HG03469 (cell line): ENCODE measurements around the gene CMIP.

ENCODE experiments used
- ATAC-seq: cut with Tn5 transposase; IDR thresholded peaks from one replicate; pipeline ENCODE4 v1.9.1; 2021; ENCODE audit warnings: mild to moderate bottlenecking, moderate library complexity, moderate number of reproducible peaks; ENCODE audit not compliant: unreplicated experiment

The CMIP gene

DNA sequence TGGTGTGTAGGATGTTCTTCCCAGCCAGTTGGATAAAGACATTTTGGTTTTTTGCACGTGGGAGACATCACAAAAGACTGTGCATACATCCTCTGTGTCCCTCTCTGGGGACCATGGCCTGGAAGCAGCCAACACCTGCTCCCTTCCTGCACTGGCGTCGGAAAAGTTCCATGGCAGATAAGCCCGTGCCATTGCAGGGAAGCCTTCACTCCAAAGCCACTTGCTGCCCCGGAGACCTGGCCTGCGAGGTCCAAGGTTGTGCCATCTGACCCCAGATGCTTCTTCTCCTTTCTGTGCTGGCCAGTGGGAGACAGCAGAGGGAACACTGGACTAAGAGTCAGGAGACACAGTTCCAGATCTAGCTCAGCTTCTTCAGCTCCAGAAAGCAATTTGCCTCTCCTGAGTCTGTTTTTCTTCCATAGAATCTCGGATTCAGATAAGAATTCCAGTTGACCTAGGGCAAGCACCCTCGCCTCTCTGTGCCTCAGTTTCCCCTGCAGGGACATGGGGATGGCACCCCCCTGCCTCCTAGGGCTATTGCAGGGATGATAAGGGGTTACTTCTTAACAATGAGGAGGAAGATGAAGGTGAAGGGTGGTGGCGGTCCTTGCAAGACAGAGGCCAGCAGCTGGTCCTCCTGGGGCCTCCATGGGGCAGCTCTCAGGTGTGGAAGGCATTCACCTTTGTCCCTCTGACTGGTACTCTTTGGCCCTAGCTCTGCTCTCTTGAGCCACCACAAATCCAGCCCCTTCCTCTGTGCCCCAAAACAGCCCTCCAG, 134.2 kb downstream of the CMIP start:
- no peak for ATAC-seq

DNA sequence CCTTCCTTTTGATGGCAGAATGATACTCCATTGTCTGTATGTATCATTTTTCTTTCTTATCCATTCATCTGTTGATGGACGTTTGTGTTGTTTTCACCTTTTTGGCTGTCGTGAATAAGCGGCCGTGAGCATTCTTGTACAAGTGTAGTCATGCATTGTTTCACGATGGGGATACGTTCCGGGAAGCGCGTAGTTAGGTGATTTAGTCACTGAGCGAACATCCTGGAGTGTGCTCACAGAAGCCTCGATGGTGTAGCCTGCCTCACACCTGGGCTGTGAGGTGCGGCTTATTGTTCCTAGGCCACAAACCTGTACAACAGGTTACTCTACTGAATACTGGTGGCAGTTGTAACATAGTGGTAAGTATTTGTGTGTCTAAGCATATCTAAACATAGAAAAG, 136.5 kb downstream of the CMIP start:
- no peak for ATAC-seq

DNA sequence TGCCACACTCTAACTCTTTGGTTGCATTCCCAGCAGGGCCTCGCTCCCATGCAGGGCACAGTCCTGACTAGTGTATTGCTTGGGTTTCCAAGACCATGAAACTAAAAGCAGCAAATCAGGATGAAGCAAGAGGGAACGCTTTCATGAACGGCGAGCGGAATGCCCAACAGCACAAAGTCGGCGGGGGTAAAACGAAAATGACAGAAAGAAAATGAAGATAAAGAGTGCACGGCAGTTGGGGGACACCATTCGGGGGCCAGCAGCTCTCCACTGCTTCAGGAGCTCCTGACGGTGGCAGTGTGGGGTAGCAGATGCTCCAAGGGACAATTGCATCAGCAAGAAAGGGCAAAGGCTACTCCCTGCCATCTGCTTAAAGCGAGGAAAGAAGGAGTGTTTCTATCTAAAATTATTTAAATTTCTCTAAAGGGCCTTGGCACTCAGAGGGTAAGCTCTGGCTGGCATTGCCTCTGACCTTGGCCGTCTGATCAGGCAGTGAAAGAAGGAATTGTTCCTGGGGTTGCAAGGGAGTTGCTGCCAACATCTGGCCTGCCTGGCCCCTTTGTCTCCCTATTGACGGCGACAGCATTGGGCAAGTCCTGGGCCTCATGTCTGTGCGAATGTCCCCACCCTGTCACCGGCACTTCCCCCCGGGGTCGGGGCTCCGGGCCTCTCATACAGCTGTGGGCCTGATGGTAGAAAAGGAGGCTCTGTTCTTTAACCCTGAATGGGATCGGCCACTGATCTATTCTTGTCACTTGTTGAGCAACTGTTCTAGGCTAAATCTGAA, 138.2 kb downstream of the CMIP start:
- no peak for ATAC-seq

DNA sequence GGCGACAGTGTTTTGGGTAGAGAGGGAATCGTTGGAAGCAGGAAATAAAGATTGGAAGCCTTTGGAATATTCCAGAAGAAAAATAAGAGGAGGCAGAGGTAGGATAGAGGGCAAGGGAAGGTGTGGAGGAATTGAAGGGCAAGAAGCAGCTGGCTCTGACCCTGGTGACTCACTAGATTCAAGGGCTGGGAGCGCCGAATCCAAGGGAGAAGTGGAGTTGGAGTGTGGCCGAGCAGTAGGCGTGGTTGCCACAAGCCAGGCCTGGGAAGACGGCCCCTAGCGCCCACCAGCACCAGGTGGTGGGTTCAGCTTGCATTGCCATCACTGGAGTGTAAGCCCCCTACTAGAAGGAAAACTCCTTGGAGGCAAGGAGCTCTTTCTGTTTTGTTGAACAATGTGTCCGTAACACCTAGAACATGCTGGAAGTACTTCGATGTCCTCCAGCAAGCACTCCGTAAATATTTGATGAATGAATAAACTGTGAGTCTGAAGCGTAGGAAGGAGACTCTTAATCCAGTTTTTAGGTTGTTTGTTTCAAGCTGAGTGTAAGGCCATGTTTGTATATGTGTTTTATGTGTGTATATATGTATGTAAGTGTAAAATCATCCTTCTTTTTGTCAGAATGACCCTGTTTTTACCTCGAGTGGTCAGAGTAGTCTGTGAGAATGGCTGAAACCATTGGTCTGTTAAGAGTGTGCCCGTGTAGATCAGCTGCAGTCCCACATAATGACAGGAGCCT, 139.5 kb downstream of the CMIP start:
- ATAC-seq = no peak

DNA sequence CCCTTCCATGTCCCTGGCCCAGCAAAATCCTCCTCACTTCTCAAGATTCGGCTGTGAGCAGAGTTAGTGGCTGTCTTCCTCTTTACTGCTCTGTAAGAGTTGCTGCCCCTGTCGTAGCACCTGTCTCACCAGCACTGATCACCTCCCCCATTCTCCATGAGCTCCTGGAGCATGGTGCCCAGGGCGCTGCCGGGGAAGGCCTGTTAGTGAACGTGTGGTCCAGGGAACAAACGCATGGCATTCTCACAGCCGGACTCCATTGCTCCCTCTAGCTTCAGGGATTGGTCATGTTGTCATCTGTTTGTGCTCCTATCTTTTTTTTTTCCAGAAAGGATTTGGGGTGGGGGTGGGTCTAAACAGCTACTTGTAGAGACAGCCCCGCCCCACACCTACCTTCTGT, 141.2 kb downstream of the CMIP start:
- no peak for ATAC-seq

DNA sequence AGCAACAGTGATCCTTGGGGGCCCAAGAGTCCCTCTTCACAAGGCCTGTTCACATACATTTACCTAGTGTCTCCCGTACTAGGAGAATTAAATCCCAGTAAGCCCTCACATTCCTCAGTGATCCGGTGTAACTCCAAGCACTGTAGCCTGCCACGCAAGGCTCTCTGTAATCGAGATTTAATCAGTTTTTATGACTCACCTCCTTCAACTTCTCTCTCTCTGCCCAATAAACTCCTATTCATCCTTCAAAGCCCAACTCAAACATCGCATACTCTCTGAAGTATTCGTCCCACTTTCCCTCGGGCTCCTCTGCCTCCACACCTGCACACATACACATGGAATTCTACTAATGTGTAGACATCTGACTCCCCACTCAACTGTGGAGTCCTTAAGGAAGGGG, 141.8 kb downstream of the CMIP start:
- ATAC-seq = no peak

DNA sequence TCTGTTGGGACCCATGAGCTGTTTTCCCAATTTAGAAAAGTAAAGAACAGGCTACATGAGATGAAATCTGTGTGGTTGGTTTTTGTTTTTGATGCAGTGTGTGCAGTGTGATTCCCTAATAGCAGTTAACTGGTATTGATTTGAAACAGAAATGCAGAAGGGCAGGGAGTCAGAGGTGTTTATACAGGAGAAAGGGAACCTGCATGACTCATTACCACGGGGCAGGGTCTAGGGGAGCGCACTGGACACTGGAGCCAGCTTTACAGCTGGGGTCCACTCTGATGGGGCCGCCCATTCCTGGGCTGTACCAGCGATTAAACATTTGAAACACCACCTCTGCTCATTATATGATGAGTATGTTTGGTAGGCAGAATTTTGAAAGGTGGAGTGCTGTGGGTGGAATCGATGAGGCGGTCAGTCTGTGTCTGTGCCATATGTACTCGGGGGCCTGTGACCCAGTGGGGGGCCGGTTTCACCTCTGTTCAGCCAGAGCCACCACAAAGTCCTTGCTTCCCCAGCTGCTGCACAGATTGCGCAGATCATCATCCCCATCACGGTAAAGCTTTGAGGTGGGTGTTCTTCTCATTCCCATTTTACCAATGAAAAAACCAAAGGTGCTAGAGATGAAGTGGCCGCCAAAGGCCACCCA, 142.5 kb downstream of the CMIP start:
- no peak for ATAC-seq

DNA sequence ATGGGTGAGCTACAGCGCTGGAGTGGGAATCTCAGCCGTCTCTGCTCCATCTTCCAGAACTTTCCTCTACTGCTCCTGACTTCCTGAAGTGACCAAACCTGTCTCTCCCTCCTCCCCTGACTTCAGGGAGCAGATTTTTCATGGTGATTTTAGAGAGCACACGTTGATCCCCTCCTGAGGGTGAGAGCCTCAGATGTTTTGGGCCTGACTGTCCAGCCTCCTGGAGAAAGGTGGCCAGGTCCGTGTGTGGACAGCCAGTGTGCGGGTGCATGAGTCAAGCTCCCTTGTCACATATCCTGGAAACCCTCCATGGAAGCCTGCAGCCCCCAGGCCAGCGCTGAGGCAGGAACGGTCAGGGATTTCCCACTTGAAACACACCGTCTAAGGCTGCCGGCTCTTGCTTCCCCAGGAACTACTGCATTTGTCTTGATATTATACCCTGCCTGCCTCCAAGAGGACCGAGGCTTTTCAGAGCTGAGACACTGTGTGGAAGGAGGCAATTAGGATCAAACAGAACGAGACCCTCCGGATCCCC, 143.1 kb downstream of the CMIP start:
- no peak for ATAC-seq

DNA sequence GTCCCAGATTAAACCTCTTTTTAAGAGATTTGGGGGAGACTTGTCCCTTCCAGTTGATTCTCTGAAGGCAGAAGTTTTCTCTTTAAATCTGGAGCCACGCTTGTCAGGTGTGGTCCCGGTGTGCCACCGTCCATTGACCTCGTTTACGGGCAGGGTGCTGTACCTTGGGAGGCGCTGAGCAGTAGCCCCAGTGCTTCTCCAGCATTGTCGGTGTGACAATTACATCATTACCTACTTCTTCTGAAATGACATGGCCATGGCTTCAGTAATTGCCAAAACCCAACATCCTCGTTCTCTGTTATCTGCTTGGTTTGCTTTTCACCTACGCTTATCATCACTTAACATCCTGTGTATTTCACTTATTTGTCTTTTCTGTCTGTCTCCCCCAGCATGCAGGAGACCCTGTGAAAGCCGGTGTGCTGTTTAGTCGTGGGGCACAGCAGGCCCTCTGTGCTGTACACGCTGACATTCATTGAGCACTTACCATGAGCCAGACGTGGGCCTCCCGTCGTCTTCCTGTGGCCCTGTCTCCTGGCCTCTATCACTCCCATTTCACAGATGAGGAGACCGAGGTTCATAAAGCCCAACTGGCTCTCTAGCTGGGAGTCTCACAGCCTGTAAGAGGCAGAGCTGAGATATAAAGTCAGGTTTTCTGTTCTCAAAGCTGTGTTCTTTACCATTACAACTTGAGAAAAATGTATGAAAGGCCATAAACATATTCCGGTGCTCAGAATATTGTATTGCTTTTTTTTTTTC, 143.9 kb downstream of the CMIP start:
- ATAC-seq = no peak

DNA sequence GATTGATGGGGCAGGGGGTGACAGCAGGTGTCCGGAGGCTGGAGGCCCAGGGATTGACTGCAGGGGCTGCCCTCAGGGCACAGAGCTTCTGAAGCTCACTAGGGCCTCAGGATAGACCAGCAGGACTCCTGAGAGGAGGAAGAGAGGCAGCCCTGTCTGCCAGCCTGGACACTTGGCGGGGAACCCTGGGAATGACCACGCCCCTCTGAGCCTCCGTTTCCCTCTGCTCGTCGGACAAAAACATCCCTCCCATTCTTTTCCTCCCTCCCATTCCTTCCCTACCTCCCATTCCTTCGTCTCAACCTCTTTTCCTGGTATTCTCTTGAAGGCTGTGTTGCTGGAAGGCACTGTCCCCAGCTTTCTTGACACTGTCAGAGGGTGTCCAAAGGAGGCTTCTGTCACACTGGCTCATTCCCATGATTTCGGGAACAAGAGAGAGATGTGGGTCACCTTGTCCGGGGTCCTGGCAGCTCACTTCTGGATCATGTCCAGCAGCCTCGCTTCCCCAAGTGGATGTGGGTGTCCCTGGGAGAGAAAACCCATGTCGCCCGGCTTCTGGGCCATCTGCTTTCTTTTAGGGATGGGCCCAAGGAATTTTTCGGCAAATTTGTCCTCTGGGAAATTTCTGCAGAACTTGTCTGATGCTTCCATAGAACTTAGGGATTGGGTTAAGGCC, 145.5 kb downstream of the CMIP start:
- no peak for ATAC-seq

DNA sequence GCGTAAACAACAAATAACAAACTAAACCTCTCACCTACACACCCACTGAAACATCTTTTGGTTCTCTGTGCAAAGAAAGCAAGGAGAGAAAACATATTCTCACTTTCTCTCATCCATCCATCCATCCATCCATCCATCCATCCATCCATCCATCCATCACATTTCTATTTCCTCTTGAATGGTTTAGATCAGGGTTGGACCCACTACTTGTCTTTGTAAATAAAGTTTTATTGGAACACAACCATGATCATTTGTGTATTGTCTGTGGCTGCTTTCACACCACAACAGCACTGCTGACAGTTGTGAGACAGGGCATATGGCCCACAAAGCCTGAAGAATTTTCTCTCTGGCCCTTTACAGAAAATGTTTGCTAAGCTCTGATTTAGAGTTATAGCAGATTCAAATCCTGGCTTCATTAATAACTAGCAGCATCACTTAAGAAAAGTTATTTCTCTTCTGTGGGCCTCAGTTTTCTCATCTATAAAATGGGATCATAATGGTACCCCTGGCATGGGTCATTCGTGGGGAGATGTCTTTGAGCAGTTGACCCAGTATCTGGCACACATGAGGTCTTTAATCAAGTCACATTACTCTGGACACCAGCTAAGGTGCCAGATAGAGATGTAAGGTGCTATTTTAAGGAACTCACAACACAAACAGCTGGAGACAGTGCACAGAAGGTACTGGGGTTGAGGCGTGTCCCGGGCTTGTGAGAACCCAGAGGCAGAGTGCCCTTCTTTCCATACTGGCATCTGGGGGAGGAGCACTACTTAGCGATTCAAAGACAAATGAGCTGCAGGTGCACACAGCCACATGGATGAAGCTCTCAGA, 146.3 kb downstream of the CMIP start:
- ATAC-seq = no peak

DNA sequence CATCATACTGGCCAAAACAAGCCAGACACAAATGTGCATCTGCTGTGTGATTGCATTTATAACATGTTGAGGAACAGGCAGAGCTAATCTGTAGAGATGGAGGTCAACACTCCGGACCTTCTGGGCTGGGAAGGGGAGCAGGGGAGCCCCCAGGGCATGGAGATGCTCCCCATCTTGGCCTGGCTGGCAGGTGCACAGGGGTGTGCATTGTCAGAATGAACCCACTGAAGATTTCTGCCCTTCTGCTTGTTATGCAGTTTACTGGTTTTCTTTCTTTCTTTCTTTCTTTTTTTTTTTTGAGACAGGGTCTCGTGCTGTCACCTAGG, 146.9 kb downstream of the CMIP start:
- ATAC-seq = no peak

DNA sequence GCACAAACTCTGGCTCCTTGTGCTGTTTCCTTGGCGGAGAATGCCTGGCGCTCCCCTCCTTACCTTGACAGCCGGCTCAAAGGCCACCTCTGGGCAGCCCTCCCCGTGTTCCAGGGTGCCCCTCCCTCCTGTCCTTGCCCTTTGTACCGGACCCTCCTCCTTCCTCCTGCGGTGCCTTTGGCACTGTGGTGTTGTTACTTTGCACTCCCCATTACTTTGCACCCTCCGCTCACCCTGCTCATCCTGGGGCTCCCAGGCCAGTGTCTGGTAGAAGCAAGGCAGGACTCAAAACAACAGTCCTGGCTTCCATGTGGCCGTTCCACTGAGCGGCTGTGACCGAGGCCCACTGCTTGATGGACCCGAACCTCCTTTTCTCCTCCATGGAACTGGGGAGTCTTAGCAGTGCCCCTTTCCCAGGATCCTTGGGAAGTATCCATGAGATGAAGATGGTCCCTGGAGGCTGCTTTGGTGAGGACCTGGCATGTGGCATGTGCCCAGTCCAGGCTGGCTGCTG, 147.8 kb downstream of the CMIP start:
- ATAC-seq = no peak

DNA sequence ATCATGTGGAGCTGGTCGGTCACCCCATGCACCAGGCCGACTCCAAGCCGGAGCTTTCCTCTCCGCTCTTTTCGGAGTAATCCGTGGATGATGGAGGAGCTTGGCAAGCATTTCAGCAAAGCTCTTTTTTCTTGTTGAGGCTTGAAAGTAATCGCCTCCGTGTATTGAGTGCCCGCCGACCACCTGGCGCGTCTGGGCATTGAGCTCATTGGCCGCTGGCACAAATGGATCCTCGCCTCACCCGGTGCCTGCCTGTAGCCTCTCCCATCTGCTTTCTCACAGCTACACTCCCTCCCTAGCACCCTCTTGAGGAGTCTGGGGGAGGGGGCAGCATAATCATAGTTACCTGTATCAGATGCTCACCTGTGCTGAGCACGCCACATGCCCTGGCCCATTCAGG, 148.9 kb downstream of the CMIP start:
- no peak for ATAC-seq

DNA sequence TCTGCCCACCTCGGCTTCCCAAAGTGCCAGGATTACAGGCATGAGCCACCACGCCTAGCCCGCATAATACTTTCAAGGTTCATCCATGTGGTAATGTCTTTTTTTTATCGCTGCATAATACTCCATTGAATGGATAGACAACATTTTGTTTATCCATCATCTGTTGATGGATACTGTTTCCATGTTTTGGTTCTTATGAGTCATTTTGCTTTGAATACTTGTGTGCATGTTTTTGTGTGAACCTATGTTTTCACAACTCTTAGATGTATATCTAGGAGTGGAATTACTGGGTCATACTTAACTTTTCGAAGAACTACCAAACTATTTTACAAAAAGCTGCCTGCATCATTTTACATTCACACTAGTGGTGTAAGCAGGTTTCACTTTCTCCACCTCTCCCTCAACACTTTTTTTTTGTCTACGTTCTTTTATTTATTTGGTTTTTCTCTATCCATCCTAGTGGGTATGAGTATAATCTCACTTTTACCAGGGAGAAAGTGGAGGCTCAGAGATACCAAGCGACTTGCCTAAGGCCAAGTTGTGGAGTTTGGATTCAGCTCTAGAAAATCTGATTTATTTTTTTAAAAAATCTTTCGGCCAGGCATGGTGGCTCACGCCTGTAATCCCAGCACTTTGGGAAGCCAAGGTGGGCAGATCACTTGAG, 151.2 kb downstream of the CMIP start:
- no peak for ATAC-seq

DNA sequence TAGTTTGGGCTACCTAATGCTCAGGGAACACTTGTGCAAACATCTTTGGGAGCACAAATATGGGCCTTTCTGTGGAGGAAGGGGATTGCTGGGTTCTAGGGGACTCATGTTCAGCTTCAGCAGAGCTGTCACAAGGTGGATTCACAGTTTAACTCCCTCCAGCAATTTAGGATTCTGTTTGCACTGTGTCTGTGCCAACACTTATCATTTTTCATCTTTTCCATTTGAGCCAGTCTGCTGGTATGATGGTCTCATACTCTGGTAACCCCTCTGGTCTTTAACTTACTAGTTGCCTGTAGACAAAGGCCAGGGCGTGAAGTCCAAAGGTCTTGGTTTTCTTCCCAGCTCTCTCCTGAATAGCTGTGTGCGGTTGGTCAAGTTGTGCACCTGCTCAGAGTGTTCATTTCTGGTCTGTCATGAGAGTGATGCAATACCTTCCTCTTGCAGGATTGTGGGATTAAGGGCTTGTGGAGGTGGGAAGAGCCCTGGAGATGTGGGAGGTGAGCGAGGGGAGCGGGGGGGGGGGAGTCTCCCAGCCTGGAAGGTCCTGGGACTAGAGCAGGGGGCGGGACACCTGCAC, 152.6 kb downstream of the CMIP start:
- ATAC-seq = no peak

DNA sequence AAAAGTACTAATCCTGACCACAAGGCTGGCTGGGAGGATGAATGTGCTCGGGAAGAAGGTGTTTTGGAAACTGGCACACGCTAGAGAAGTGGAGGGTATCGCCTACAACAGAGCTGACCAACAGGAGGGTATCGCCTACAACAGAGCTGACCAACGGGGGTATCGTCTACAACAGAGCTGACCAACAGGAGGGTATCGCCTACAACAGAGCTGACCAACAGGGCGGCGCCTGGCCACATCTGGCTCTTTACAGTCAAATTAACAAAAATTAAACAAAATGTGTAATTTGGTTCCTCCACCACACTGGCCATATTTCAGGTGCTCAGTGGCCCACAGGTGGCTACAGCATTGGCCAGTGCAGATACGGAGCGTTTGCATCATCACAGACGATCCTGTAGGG, 153.5 kb downstream of the CMIP start:
- no peak for ATAC-seq
